Breast epithelium (tissue), 3 donors: ENCODE results near the gene KLK5.

Experiments used
- CTCF ChIP-seq, 3 donors: fragments of 450-650 bp; IDR thresholded peaks; one replicate each; pipeline ENCODE4 v1.5.1; 2016 to 2017; ENCODE audit warnings: antibody characterized with exemption in 3 of 3, mild to moderate bottlenecking in 3 of 3, moderate library complexity in 3 of 3
- POLR2A ChIP-seq: fragments of 450-650 bp; IDR thresholded peaks from one replicate; pipeline ENCODE4 v1.6.1; 2016; ENCODE audit warnings: antibody characterized with exemption, mild to moderate bottlenecking, moderate library complexity

GRCh38 chr19:50998686-50999085 is 45.8 kb upstream of the KLK5 start:
- TF ChIP-seq POLR2A, result no peak
- TF ChIP-seq CTCF (IDR thresholded peaks at IDR 0.05), result no peak
